HCT116 (cell line): ENCODE data around the gene ZBTB7B. TPM values are rescaled to one million over a fixed set of nuclear protein-coding genes. Genes with fewer than 3 reads are reported as not detected.

Source experiments
- ATAC-seq: fragments of 200-7000 bp; cut with Tn5 transposase; 2 replicates; pipeline ENCODE4 v1.9.1; 2020; ENCODE audit warnings: mild to moderate bottlenecking, moderate library complexity
- BruUV-seq: library from RNA; stranded (reverse); fragments of 400-500 nt; replicated peaks from 2 replicates; lab custom pipeline; 2021; lab: Mats Ljungman, UMichigan
- CTCF ChIA-PET: fragments of 300-600 bp; sonication (Branson Sonifier 250); formaldehyde crosslinking; loops from one replicate; lab custom pipeline; 2021; ENCODE audit warnings: antibody characterized with exemption; lab: Charles Lee
- POLR2A ChIA-PET: fragments of 300-600, 350-600 bp; sonication (Branson Sonifier 250); formaldehyde crosslinking; loops from one replicate; lab custom pipeline; 2021; ENCODE audit warnings: antibody characterized with exemption; lab: Charles Lee
- RAD21 ChIA-PET, 2 experiments: fragments of 300-600 bp; sonication (Branson Sonifier 250); formaldehyde crosslinking; loops; one replicate each; lab custom pipeline; 2023; ENCODE audit warnings: low total read pairs in 2 of 2; ENCODE audit not compliant: uncharacterized antibody in 2 of 2, unreplicated experiment in 2 of 2, low non-redundant PET in 1 of 2; lab: Charles Lee
- DNase-seq: peaks from one replicate; pipeline ENCODE4 v3.0.0-alpha.2; 2010; ENCODE audit warnings: low read depth, low spot score
- H2AFZ ChIP-seq: fragments of 200-600 bp; shearing (Covaris generic), sonication (generic); 2 replicates; pipeline ENCODE4 v1.6.1; 2017; ENCODE audit warnings: low read depth, mixed run types, mixed read lengths, antibody characterized with exemption, low read length; ENCODE audit not compliant: poor library complexity, severe bottlenecking
- H3K27ac ChIP-seq: 2 replicates; pipeline ENCODE4 v1.5.1; 2012; ENCODE audit warnings: low read depth, low read length
- H3K27me3 ChIP-seq: fragments of 200-600 bp; sonication (generic); 2 replicates; pipeline ENCODE4 v1.6.1; 2016; ENCODE audit warnings: mixed run types, low read length, mixed read lengths; ENCODE audit not compliant: insufficient read depth
- H3K36me3 ChIP-seq, 2 experiments: fragments of 200-500 bp in 1 of 2; fragments of 200-600 bp in 1 of 2; sonication (Bioruptor generic) in 1 of 2; sonication (generic) in 1 of 2; 2 replicates each; pipeline versions ENCODE4 v1.5.1 to v1.6.1; 2014 to 2016; ENCODE audit warnings: low read length in 2 of 2, inconsistent platforms in 1 of 2, mixed read lengths in 1 of 2, mixed run types in 1 of 2; ENCODE audit not compliant: insufficient read depth in 2 of 2, control insufficient read depth in 1 of 2
- H3K4me1 ChIP-seq, 2 experiments: fragments of 200-600 bp in 1 of 2; sonication (generic) in 1 of 2; 2 replicates each; pipeline versions ENCODE4 v1.5.1 to v1.6.1; 2012 to 2017; ENCODE audit warnings: low read length in 2 of 2, inconsistent platforms in 1 of 2, mild to moderate bottlenecking in 1 of 2, mixed read lengths in 1 of 2, mixed run types in 1 of 2, moderate library complexity in 1 of 2; ENCODE audit not compliant: insufficient read depth in 2 of 2, control insufficient read depth in 1 of 2
- H3K4me2 ChIP-seq: fragments of 200-600 bp; sonication (generic); 2 replicates; pipeline ENCODE4 v1.6.1; 2017; ENCODE audit warnings: mixed run types, low read length, mixed read lengths
- H3K4me3 ChIP-seq, 2 experiments: fragments of 200-600 bp in 1 of 2; sonication (generic) in 1 of 2; replicated peaks in 1 of 2; 2 replicates each; pipeline ENCODE4 v1.5.1; 2011 to 2016; ENCODE audit warnings: low read length in 2 of 2, control low read depth in 1 of 2, low read depth in 1 of 2, mild to moderate bottlenecking in 1 of 2, mixed read lengths in 1 of 2, mixed run types in 1 of 2
- H3K79me2 ChIP-seq: fragments of 200-600 bp; sonication (generic); 2 replicates; pipeline ENCODE4 v1.6.1; 2017; ENCODE audit warnings: mild to moderate bottlenecking, mixed run types, low read length, moderate library complexity, mixed read lengths; ENCODE audit not compliant: insufficient read depth
- H3K9ac ChIP-seq: fragments of 200-600 bp; sonication (generic); 2 replicates; pipeline ENCODE4 v1.6.1; 2016; ENCODE audit warnings: low read length, mixed read lengths
- H3K9me2 ChIP-seq: fragments of 200-600 bp; sonication (generic), shearing (Covaris generic); 2 replicates; pipeline ENCODE4 v1.6.1; 2017; ENCODE audit warnings: mixed run types, mild to moderate bottlenecking, moderate library complexity; ENCODE audit not compliant: insufficient read depth
- H3K9me3 ChIP-seq, 2 experiments: fragments of 200-500 bp in 1 of 2; fragments of 200-600 bp in 1 of 2; sonication (Bioruptor generic) in 1 of 2; sonication (generic) in 1 of 2; 2 replicates each; pipeline ENCODE4 v1.6.1; 2014 to 2017; ENCODE audit warnings: low read length in 2 of 2, mixed read lengths in 2 of 2, inconsistent platforms in 1 of 2, low read depth in 1 of 2, mild to moderate bottlenecking in 1 of 2, mixed run types in 1 of 2, moderate library complexity in 1 of 2; ENCODE audit not compliant: control insufficient read depth in 1 of 2, insufficient read depth in 1 of 2
- H4K20me1 ChIP-seq: fragments of 200-600 bp; sonication (generic), shearing (Covaris generic); 2 replicates; pipeline ENCODE4 v1.6.1; 2017; ENCODE audit warnings: mixed run types, mild to moderate bottlenecking, moderate library complexity; ENCODE audit not compliant: insufficient read depth
- EGR1 ChIP-seq: IDR thresholded peaks from 2 replicates; pipeline ENCODE4 v1.6.1; 2012; ENCODE audit warnings: low read depth
- ELF1 ChIP-seq: IDR thresholded peaks from 2 replicates; pipeline ENCODE4 v1.6.1; 2012; ENCODE audit warnings: low read depth, borderline replicate concordance
- EZH2 ChIP-seq: fragments of 200-600 bp; sonication (generic); IDR thresholded peaks from 2 replicates; pipeline ENCODE4 v1.6.1; 2017; ENCODE audit warnings: antibody characterized with exemption, mixed run types
- FOSL1 ChIP-seq: IDR thresholded peaks from 2 replicates; pipeline ENCODE4 v1.6.1; 2012; ENCODE audit warnings: low read depth
- POLR2AphosphoS5 ChIP-seq: IDR thresholded peaks from 2 replicates; pipeline ENCODE4 v1.6.1; 2011; ENCODE audit warnings: mild to moderate bottlenecking, low read depth, low read length, moderate library complexity
- SIN3A ChIP-seq: IDR thresholded peaks from 2 replicates; pipeline ENCODE4 v1.6.1; 2012; ENCODE audit warnings: low read depth
- SP1 ChIP-seq: IDR thresholded peaks from 2 replicates; pipeline ENCODE4 v1.6.1; 2012; ENCODE audit warnings: low read depth
- TCF7L2 ChIP-seq: IDR thresholded peaks from 2 replicates; pipeline ENCODE4 v1.7.0; 2011; ENCODE audit warnings: borderline replicate concordance, inconsistent platforms; ENCODE audit not compliant: insufficient read depth, insufficient read length; ENCODE audit errors: extremely low read depth
- YY1 ChIP-seq: IDR thresholded peaks from 2 replicates; pipeline ENCODE4 v1.6.1; 2011; ENCODE audit warnings: low read length, low read depth, moderate library complexity, mild to moderate bottlenecking; ENCODE audit not compliant: insufficient replicate concordance; ENCODE audit errors: extremely low read depth
- ZNF274 ChIP-seq: fragments of 200-500 bp; sonication (Bioruptor generic); IDR thresholded peaks from 2 replicates; pipeline ENCODE4 v1.6.1; 2014; ENCODE audit warnings: mild to moderate bottlenecking, low read depth, low read length, inconsistent platforms
- intact Hi-C: fragments of 100-400 bp; cut with micrococcal nuclease; formaldehyde crosslinking; loops from 2 replicates; pipeline ENCODE4 v1.10.0; 2022
- total RNA-seq: library from RNA; stranded (reverse); gene quantifications from one replicate; pipeline ENCODE4 v1.2.1, GENCODE V29; 2021; ENCODE audit not compliant: unreplicated experiment
- TF ChIP-seq, protein P1 (sequence below), 3 experiments: fragments of 200-600 bp in 1 of 3; sonication (generic) in 1 of 3; IDR thresholded peaks in 2 of 3; conservative IDR thresholded peaks in 1 of 3; 2 replicates each; pipeline ENCODE4 v1.5.1; 2012 to 2017; ENCODE audit warnings: low read depth in 2 of 3, low read length in 2 of 3, antibody characterized with exemption in 1 of 3, borderline replicate concordance in 1 of 3, control low read depth in 1 of 3, mild to moderate bottlenecking in 1 of 3, mixed read lengths in 1 of 3, mixed run types in 1 of 3, moderate library complexity in 1 of 3; ENCODE audit not compliant: insufficient read depth in 1 of 3
- TF ChIP-seq, protein P2 (sequence below): IDR thresholded peaks from 2 replicates; pipeline ENCODE4 v1.6.1; 2012
- TF ChIP-seq, protein P3 (sequence below): IDR thresholded peaks from 2 replicates; pipeline ENCODE4 v1.6.1; 2011; ENCODE audit warnings: mild to moderate bottlenecking, low read length, moderate library complexity; ENCODE audit not compliant: insufficient replicate concordance; ENCODE audit errors: extremely low read depth

Gene ZBTB7B
- total RNA-seq, 1 experiment from 2014 or later: 57.0 TPM

DNA sequence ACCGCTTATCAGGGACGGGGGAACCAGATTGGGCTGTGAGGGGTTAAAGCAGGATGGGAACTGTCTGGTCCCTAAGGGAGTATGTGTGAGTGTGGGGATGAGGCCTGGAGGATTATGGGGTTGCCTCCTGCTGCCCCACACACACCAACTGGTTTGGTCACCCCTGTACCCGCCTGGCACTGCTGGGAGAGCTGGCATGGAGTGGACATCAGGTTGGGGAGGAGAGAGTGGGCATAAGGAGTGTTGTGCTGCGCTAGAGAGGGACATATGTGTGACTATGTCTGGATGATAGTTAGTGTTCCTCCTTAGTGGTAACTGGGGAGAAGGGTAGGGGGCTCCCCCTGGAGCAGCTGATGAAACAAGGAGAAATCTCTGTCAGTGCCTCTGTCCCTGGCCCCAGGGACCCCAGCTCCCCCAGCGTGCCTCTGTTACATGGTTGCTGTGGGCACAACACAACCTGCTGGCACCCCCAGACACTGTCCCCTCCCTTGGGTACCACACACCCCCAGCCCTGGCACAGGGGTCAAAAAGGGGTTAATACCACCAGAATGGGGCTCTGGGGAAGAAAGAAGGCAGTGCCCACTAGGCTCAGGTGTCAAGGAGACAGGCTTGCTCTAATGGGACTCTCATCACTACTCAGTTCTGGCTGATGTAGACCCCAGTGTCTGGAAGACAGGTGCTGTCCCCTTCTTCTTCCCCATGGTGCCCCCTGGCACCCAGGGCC is 1.9 kb downstream of the ZBTB7B start:
- Histone ChIP-seq H3K36me3 (peaks cover 0 to 2% of the 10 kb centered on the region in 2 experiments; a peak in 2 of 4 replicates), H3K4me2 (peak overlapping the region; percentile 80), H2AFZ (no peak overlapping the region), H3K9ac (peak overlapping the region; percentile 93), H3K79me2 (peaks cover 65% of the 10 kb centered on the region), H4K20me1 (no peaks in the 10 kb centered on the region), H3K4me3 (peak overlapping the region; percentile 97 to 98), H3K27ac (peak overlapping the region; percentile 97), H3K9me2 (no peaks in the 10 kb centered on the region), H3K4me1 (peaks cover 11 to 66% of the 10 kb centered on the region in 2 experiments), H3K27me3 (no peaks in the 10 kb centered on the region), H3K9me3 (no peaks in the 10 kb centered on the region)
- no peak for DNase-seq
- TF ChIP-seq FOSL1: no peak
- no peak for TF ChIP-seq TCF7L2
- TF ChIP-seq POLR2AphosphoS5: no peak
- no peak for TF ChIP-seq SIN3A
- TF ChIP-seq, protein P1, sequence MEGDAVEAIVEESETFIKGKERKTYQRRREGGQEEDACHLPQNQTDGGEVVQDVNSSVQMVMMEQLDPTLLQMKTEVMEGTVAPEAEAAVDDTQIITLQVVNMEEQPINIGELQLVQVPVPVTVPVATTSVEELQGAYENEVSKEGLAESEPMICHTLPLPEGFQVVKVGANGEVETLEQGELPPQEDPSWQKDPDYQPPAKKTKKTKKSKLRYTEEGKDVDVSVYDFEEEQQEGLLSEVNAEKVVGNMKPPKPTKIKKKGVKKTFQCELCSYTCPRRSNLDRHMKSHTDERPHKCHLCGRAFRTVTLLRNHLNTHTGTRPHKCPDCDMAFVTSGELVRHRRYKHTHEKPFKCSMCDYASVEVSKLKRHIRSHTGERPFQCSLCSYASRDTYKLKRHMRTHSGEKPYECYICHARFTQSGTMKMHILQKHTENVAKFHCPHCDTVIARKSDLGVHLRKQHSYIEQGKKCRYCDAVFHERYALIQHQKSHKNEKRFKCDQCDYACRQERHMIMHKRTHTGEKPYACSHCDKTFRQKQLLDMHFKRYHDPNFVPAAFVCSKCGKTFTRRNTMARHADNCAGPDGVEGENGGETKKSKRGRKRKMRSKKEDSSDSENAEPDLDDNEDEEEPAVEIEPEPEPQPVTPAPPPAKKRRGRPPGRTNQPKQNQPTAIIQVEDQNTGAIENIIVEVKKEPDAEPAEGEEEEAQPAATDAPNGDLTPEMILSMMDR (IDR thresholded peaks at IDR 0.05 in 2 of 3, conservative IDR thresholded peaks at IDR 0.05 in 1 of 3; ENCODE audit: borderline replicate concordance in 1 of 3, insufficient read depth in 1 of 3, low read depth in 2 of 3, low read length in 2 of 3): no peak
- TF ChIP-seq SP1: no peak
- TF ChIP-seq EZH2: no peak
- TF ChIP-seq, protein P2, sequence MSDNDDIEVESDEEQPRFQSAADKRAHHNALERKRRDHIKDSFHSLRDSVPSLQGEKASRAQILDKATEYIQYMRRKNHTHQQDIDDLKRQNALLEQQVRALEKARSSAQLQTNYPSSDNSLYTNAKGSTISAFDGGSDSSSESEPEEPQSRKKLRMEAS: no peak
- no peak for TF ChIP-seq EGR1
- TF ChIP-seq, protein P3, sequence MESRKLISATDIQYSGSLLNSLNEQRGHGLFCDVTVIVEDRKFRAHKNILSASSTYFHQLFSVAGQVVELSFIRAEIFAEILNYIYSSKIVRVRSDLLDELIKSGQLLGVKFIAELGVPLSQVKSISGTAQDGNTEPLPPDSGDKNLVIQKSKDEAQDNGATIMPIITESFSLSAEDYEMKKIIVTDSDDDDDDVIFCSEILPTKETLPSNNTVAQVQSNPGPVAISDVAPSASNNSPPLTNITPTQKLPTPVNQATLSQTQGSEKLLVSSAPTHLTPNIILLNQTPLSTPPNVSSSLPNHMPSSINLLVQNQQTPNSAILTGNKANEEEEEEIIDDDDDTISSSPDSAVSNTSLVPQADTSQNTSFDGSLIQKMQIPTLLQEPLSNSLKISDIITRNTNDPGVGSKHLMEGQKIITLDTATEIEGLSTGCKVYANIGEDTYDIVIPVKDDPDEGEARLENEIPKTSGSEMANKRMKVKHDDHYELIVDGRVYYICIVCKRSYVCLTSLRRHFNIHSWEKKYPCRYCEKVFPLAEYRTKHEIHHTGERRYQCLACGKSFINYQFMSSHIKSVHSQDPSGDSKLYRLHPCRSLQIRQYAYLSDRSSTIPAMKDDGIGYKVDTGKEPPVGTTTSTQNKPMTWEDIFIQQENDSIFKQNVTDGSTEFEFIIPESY: no peak
- TF ChIP-seq ELF1: no peak
- no peak for TF ChIP-seq YY1
- TF ChIP-seq ZNF274: no peak
- BruUV-seq: TSS peak; percentile 37
- RAD21 ChIA-PET: no interaction called here
- intact Hi-C loops: loop anchor here (5.0 kb wide), 1 partner anchor 48 kb away; the partner anchor contains the start of gene ADAM15
- ATAC-seq: no peak
- POLR2A ChIA-PET: interaction anchor here (1.0 to 1.5 kb wide), 2 partner anchors 13 to 32 kb away, joined by 3 to 6 read pairs; no protein-coding TSS in a partner anchor
- CTCF ChIA-PET: interaction anchor here (1.2 to 2.3 kb wide), 2 partner anchors 12 to 47 kb away, joined by 3 to 7 read pairs; partner anchors contain the start of gene ADAM15
